GM18868 (cell line): ENCODE results near the gene PSAPL1.
"Not testable (repeated sequence)": the region's sequence is repeated elsewhere in the genome, so short reads cannot be mapped to it uniquely, and the experiment has no call there.

Experiments
- ATAC-seq: cut with Tn5 transposase; IDR thresholded peaks from one replicate; pipeline ENCODE4 v1.9.1; 2021; ENCODE audit warnings: mild to moderate bottlenecking, moderate library complexity; ENCODE audit not compliant: unreplicated experiment

PSAPL1 gene

GRCh38 chr4:7460566-7460965 lies 25.8 kb upstream of the PSAPL1 start:
- no peak for ATAC-seq

GRCh38 chr4:7459471-7459870 lies 24.7 kb upstream of the PSAPL1 start:
- ATAC-seq = no peak

- ATAC-seq = no peak
Observed at GRCh38 chr4:7458477-7458876, 23.7 kb upstream of the PSAPL1 start.

GRCh38 chr4:7458066-7458425 lies 23.3 kb upstream of the PSAPL1 start:
- ATAC-seq = no peak

- ATAC-seq = no peak
Observed at GRCh38 chr4:7457201-7458065, 22.7 kb upstream of the PSAPL1 start.

- not testable (repeated sequence) for ATAC-seq
Observed at GRCh38 chr4:7452802-7453201, 18.1 kb upstream of the PSAPL1 start.

GRCh38 chr4:7451800-7452199 lies 17.1 kb upstream of the PSAPL1 start:
- no peak for ATAC-seq

GRCh38 chr4:7451434-7451789 lies 16.7 kb upstream of the PSAPL1 start:
- no peak for ATAC-seq

- ATAC-seq = no peak
Observed at GRCh38 chr4:7450775-7451433, 16.2 kb upstream of the PSAPL1 start.

- no peak for ATAC-seq
Observed at GRCh38 chr4:7448036-7448435, 13.3 kb upstream of the PSAPL1 start.

GRCh38 chr4:7447236-7447635 lies 12.5 kb upstream of the PSAPL1 start:
- no peak for ATAC-seq

GRCh38 chr4:7444731-7445130 lies 10.0 kb upstream of the PSAPL1 start:
- no peak for ATAC-seq

GRCh38 chr4:7444314-7444713 lies 9.6 kb upstream of the PSAPL1 start:
- ATAC-seq = no peak

GRCh38 chr4:7442574-7443162 lies 7.9 kb upstream of the PSAPL1 start:
- ATAC-seq = no peak

- ATAC-seq = no peak
Observed at GRCh38 chr4:7441201-7441600, 6.5 kb upstream of the PSAPL1 start.

- no peak for ATAC-seq
Observed at GRCh38 chr4:7439699-7440098, 5.0 kb upstream of the PSAPL1 start.

- no peak for ATAC-seq
Observed at GRCh38 chr4:7436256-7436655, 1.5 kb upstream of the PSAPL1 start.

- ATAC-seq = no peak
Observed at GRCh38 chr4:7435471-7436061, 836 bp upstream of the PSAPL1 start.

GRCh38 chr4:7434141-7434765 lies 477 bp downstream of the PSAPL1 start:
- ATAC-seq = no peak

GRCh38 chr4:7433376-7434140 lies 1.2 kb downstream of the PSAPL1 start:
- no peak for ATAC-seq
